ENCODE measurements around the gene SUB1. TPM values are rescaled to one million over a fixed set of nuclear protein-coding genes. Genes with fewer than 3 reads are reported as not detected.
A peak's percentile ranks its signal among the peaks of the same experiment; 100 is the strongest.

The SUB1 gene
- polyA plus RNA-seq, 3 donors, result 289 to 334 (median 305) TPM

GRCh38 chr5:32587067-32587551 is 1.8 kb downstream of the SUB1 start:
- DNase-seq (ENCODE audit: extremely low read depth in 1 of 11, low read depth in 9 of 11, low spot score in 4 of 11), result no peak

GRCh38 chr5:32589416-32589815 is 4.1 kb downstream of the SUB1 start:
- no peak for DNase-seq (ENCODE audit: extremely low read depth in 1 of 11, low read depth in 9 of 11, low spot score in 4 of 11)

GRCh38 chr5:32589942-32590869 is 4.8 kb downstream of the SUB1 start:
- DNase-seq (ENCODE audit: extremely low read depth in 1 of 11, low read depth in 9 of 11, low spot score in 4 of 11), result peak in 9 of 11 donors; percentile 17 to 66 (median 41)

- no peak for DNase-seq (ENCODE audit: extremely low read depth in 1 of 11, low read depth in 9 of 11, low spot score in 4 of 11)
These were observed 9.8 kb downstream of the SUB1 start for GRCh38 chr5:32595118-32595517.

GRCh38 chr5:32597041-32597629 is 11.8 kb downstream of the SUB1 start:
- no peak for DNase-seq (ENCODE audit: extremely low read depth in 1 of 11, low read depth in 9 of 11, low spot score in 4 of 11)

- DNase-seq (ENCODE audit: extremely low read depth in 1 of 11, low read depth in 9 of 11, low spot score in 4 of 11), result no peak
These were observed 13.0 kb downstream of the SUB1 start for GRCh38 chr5:32598260-32598937.

GRCh38 chr5:32598997-32599549 is 13.7 kb downstream of the SUB1 start:
- no peak for DNase-seq (ENCODE audit: extremely low read depth in 1 of 11, low read depth in 9 of 11, low spot score in 4 of 11)

GRCh38 chr5:32600054-32600622 is 14.8 kb downstream of the SUB1 start:
- DNase-seq (ENCODE audit: extremely low read depth in 1 of 11, low read depth in 9 of 11, low spot score in 4 of 11), result no peak

GRCh38 chr5:32601623-32602295 is 16.4 kb downstream of the SUB1 start:
- no peak for DNase-seq (ENCODE audit: extremely low read depth in 1 of 11, low read depth in 9 of 11, low spot score in 4 of 11)

- no peak for DNase-seq (ENCODE audit: extremely low read depth in 1 of 11, low read depth in 9 of 11, low spot score in 4 of 11)
These were observed 17.5 kb downstream of the SUB1 start for GRCh38 chr5:32602906-32603305.

- no peak for DNase-seq (ENCODE audit: extremely low read depth in 1 of 11, low read depth in 9 of 11, low spot score in 4 of 11)
These were observed 19.7 kb downstream of the SUB1 start for GRCh38 chr5:32604800-32605765.

- no peak for DNase-seq (ENCODE audit: extremely low read depth in 1 of 11, low read depth in 9 of 11, low spot score in 4 of 11)
These were observed 20.4 kb downstream of the SUB1 start for GRCh38 chr5:32605766-32606152.

- no peak for DNase-seq (ENCODE audit: extremely low read depth in 1 of 11, low read depth in 9 of 11, low spot score in 4 of 11)
These were observed 27.0 kb downstream of the SUB1 start for GRCh38 chr5:32612134-32612888.

GRCh38 chr5:32613050-32613672 is 27.8 kb downstream of the SUB1 start:
- peak; percentile 38 to 78 (median 65) for DNase-seq (ENCODE audit: extremely low read depth in 1 of 11, low read depth in 9 of 11, low spot score in 4 of 11)

GRCh38 chr5:32615236-32615635 is 29.9 kb downstream of the SUB1 start:
- no peak for DNase-seq (ENCODE audit: extremely low read depth in 1 of 11, low read depth in 9 of 11, low spot score in 4 of 11)

- no peak for DNase-seq (ENCODE audit: extremely low read depth in 1 of 11, low read depth in 9 of 11, low spot score in 4 of 11)
These were observed 33.6 kb downstream of the SUB1 start for GRCh38 chr5:32618962-32619361.

All from renal cortex interstitium (tissue), 11 donors.